Stimulated activated naive B cell treated with anti-CD40 and anti-IgM and Interleukin-4, amounts not matched to agents 10 μg/mL and 1 μg/mL and 100 μg/mL, for 72 hours (primary cell): ENCODE data around the gene PNPLA7.
"Not testable (repeated sequence)": the region's sequence is repeated elsewhere in the genome, so short reads cannot be mapped to it uniquely, and the experiment has no call there.

Experiments used
- ATAC-seq, 2 donors: fragments of 150-1000 bp; cut with Tn5 transposase; replicated peaks; 2 replicates each; pipeline ENCODE4 v1.10.0; 2021; ENCODE audit warnings: moderate library complexity in 1 of 2
- DNase-seq: peaks from one replicate; pipeline ENCODE4 v3.0.0; 2021
- H3K27ac Mint-ChIP-seq: one replicate; pipeline ENCODE4 v1.8.0; 2022; ENCODE audit warnings: mild to moderate bottlenecking, mixed read lengths
- H3K27me3 Mint-ChIP-seq, 2 donors: one replicate each; pipeline ENCODE4 v1.8.0; 2022; ENCODE audit warnings: mixed read lengths in 2 of 2
- H3K36me3 Mint-ChIP-seq, 2 donors: one replicate each; pipeline ENCODE4 v1.8.0; 2022; ENCODE audit warnings: mixed read lengths in 2 of 2, mild to moderate bottlenecking in 1 of 2
- H3K4me1 Mint-ChIP-seq, 2 donors: one replicate each; pipeline ENCODE4 v1.8.0; 2022; ENCODE audit warnings: mixed read lengths in 2 of 2, mild to moderate bottlenecking in 1 of 2
- H3K4me3 Mint-ChIP-seq, 2 donors: one replicate each; pipeline ENCODE4 v1.8.0; 2022; ENCODE audit warnings: mild to moderate bottlenecking in 2 of 2, mixed read lengths in 2 of 2, moderate library complexity in 1 of 2
- H3K9me3 Mint-ChIP-seq, 2 donors: one replicate each; pipeline ENCODE4 v1.8.0; 2022; ENCODE audit warnings: mixed read lengths in 2 of 2, mild to moderate bottlenecking in 1 of 2

The PNPLA7 gene

DNA sequence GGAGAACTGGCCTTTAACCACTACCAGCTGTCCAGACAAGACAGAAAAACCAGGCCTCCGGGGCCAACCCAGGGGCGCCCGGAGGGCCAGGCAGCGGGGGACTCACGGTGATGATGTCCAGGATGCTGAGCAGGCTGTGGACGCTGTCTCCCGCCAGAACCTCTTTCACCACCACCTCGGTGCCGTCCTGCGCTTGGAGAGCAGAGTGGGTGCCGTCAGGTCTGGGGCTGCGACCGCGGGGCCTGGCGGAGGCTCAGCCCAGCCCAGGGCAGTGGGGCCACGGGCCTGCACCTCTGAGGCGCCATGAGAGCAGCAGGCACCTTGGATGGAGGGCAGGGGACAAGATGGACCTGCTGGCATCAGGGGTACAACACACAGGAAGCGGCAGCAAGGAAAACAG, 9.7 kb downstream of the PNPLA7 start:
- Mint-ChIP-seq H3K27ac (no peak overlapping the region), H3K9me3 (peaks cover 6 to 7% of the 10 kb centered on the region in 2 donors), H3K4me1 (peaks cover 17% of the 10 kb centered on the region in 2 donors), H3K36me3 (peaks cover 7 to 14% of the 10 kb centered on the region in 2 donors), H3K4me3 (no peak overlapping the region), H3K27me3 (no peaks in the 10 kb centered on the region)
- DNase-seq, result no peak
- no peak for ATAC-seq

DNA sequence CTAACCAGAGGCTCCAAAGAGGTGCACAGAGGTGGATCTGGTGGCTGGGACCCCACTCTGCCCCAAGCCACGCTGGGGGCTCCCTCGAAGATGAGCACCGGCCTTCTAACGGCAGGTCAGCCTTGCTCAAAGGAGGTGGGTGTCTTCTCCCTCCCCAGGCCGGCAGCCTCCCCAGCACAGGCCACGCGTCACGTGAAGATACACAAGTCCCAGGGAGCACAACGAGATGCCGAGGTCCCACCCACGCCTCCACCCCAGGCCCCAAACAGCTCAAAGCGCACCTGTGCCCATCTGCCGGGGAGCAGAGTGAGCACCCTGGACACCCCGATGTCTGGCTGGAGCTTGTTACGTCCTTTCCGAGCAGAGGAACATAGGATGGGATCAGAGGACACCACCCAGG, 12.1 kb downstream of the PNPLA7 start:
- H3K27me3 Mint-ChIP-seq, result no peaks in the 10 kb centered on the region
- peak overlapping the region; percentile 59 for H3K27ac Mint-ChIP-seq
- peaks cover 21 to 32% of the 10 kb centered on the region in 2 donors for H3K4me1 Mint-ChIP-seq
- H3K4me3 Mint-ChIP-seq, result no peak overlapping the region
- DNase-seq, result no peak
- peaks cover 15 to 30% of the 10 kb centered on the region in 2 donors for H3K36me3 Mint-ChIP-seq
- H3K9me3 Mint-ChIP-seq, result peaks cover 9 to 11% of the 10 kb centered on the region in 2 donors
- ATAC-seq, result no peak

DNA sequence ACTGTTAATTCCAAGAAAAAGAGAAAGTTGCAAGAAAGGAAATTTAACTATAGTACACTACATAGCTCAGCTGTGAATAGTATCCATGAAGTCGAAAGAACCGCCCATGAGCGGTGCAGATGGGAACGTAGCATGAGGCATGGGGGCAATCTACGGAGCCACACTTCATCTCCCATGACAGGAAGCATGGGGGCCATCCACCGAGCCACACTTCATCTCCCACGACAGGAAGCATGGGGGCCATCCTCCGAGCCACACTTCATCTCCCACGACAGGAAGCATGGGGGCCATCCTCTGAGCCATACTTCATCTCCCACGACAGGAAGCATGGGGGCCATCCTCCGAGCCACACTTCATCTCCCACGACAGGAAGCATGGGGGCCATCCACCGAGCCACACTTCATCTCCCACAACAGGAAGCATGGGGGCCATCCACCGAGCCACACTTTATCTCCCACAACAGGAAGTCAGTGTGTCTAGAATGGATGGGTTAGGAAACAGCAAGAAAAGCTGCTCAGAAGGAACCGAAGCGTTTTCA, 13.5 kb downstream of the PNPLA7 start:
- Mint-ChIP-seq H3K4me1 (peaks cover 21 to 38% of the 10 kb centered on the region in 2 donors), H3K36me3 (peaks cover 15 to 30% of the 10 kb centered on the region in 2 donors), H3K27ac (peak overlapping the region; percentile 65), H3K9me3 (peaks cover 9 to 11% of the 10 kb centered on the region in 2 donors)
- H3K27me3 Mint-ChIP-seq, DNase-seq, H3K4me3 Mint-ChIP-seq: not testable (repeated sequence)
- peak in 1 of 2 donors; percentile 43 for ATAC-seq

DNA sequence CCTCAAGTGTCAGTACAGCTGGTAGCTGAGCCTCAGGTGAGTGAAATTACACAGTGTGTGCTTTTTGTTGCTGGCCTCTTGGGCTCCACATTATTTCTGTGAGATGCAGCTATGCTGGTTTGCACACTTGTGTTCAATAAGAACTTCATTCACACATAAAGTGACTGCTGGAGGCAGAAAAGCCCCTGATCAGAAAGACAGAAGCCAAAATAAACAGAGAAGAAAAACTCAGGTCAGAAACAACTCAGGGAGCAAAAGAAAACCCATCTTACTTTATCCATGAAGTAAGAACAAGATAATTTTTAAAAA, 15.1 kb downstream of the PNPLA7 start:
- Mint-ChIP-seq H3K27me3 (no peaks in the 10 kb centered on the region), H3K4me3 (no peak overlapping the region), H3K4me1 (peaks cover 30 to 49% of the 10 kb centered on the region in 2 donors), H3K36me3 (peaks cover 15 to 35% of the 10 kb centered on the region in 2 donors), H3K27ac (peak overlapping the region; percentile 83), H3K9me3 (peaks cover 9 to 11% of the 10 kb centered on the region in 2 donors)
- ATAC-seq (no peak), DNase-seq (no peak)

DNA sequence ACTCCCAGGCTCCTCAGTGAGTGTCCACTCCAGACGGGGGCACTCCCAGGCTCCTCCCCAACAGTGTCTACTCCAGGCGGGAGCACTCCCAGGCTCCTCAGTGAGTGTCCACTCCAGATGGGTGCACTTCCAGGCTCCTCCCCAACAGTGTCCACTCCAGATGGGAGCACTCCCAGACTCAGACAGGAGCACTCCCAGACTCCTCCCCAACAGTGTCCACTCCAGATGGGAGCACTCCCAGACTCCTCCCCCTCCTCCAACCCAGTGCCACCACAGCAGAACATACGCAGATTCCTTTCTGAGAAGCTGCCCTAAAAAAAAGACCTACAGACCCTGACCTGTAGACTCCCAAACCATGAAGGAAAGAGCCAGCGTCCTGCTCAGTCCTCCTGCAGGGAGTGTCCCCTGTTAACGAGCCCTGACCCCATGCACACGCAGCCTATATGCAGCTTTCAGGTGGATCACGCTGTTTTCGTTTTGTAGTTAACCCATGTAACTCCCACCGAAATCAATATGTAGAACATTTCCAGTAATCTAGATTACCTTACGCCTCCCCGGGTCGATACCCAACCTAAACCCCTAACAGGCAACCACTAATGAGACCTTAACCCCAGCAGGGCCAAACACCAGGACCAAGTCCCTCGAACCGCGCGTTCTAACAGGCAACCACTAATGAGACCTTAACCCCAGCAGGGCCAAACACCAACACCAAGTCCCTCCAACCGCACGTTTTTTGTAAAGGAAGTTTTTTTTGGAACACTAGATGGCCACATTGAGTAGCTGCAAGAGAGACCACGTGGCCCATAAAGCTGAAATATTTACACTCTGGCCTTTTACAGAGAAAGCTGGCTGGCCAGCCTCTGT, 15.7 kb downstream of the PNPLA7 start:
- ATAC-seq (peak; percentile 76 to 85), DNase-seq (no peak)
- Mint-ChIP-seq H3K4me3 (peak overlapping the region in 1 of 2 donors; percentile 3), H3K4me1 (peaks cover 30 to 49% of the 10 kb centered on the region in 2 donors), H3K27me3 (no peaks in the 10 kb centered on the region), H3K9me3 (peaks cover 9 to 11% of the 10 kb centered on the region in 2 donors), H3K27ac (peak overlapping the region; percentile 83), H3K36me3 (peaks cover 15 to 35% of the 10 kb centered on the region in 2 donors)

DNA sequence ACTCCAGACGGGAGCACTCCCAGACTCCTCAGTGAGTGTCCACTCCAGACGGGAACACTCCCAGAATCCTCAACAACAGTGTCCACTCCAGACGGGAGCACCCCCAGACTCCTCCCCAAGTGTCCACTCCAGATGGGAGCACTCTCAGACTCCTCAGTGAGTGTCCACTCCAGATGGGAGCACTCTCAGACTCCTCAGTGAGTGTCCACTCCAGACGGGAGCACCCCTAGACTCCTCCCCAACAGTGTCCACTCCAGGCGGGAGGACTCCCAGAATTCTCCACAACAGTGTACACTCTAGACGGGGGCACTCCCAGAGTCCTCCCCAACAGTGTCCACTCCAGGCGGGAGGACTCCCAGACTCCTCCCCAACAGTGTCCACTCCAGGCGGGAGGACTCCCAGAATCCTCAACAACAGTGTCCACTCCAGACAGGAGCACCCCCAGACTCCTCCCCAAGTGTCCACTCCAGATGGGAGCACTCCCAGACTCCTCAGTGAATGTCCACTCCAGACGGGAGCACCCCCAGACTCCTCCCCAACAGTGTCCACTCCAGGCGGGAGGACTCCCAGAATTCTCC, 17.2 kb downstream of the PNPLA7 start:
- H3K27ac Mint-ChIP-seq, DNase-seq, ATAC-seq, H3K27me3 Mint-ChIP-seq, H3K4me3 Mint-ChIP-seq: not testable (repeated sequence)
- peaks cover 9 to 11% of the 10 kb centered on the region in 2 donors for H3K9me3 Mint-ChIP-seq
- H3K4me1 Mint-ChIP-seq, result peaks cover 30 to 49% of the 10 kb centered on the region in 2 donors
- H3K36me3 Mint-ChIP-seq, result peaks cover 15 to 35% of the 10 kb centered on the region in 2 donors

DNA sequence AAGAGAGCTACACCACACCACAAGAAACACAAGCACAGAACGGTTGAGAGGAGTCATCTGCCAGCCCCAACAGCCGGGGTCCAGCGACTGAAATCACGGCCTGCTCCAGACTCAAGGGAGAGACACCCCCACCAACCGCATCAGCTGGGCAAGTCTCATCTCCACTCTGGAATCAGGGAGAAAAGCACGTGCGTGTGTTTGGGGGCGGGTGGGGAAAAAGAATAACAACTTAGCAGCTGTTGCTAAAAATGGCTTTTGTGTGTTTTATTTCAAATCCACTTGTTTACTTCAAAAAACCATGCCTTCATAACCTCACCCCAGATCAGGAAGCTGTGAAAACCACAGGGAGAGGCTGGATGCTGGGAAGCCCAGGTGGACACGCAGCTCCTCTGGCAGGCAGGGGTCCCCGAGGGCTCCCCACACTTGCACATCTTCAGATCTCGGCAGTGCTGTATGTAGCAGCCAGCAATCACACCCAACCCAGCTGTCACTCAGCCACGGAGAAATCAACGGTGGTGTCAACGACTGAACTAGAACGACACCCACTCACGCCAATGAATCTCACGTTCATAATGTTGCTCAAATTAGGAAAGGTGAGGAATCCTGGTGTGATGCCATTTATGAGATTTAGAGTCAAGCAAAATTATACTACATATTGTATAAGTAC, 19.0 kb downstream of the PNPLA7 start:
- Mint-ChIP-seq H3K36me3 (peaks cover 10 to 24% of the 10 kb centered on the region in 2 donors), H3K9me3 (peaks cover 6 to 7% of the 10 kb centered on the region in 2 donors), H3K27me3 (no peaks in the 10 kb centered on the region), H3K4me3 (peak overlapping the region in 1 of 2 donors; percentile 25), H3K4me1 (peaks cover 23 to 35% of the 10 kb centered on the region in 2 donors), H3K27ac (peak overlapping the region; percentile 31)
- peak in 1 of 2 donors; percentile 34 for ATAC-seq
- DNase-seq, result no peak

DNA sequence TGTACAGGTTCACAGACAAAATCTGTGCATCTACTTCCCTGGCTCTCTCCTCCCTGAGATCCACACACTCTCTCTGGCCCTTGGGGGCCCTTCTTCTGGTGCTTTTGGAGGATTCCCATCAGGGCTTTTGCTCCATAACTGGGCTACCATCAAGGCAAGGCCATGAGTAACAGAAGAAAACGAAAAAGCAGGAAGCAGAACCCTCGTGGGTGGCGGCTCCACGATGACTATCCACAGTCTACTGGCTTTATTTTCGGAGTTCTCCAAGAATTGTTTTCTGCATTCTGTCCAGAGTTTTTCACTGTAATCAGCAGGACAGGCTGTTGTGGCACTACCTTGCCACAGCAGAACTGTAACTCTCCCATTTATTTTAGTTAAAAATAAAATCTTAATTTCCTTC, 19.9 kb downstream of the PNPLA7 start:
- H3K27me3 Mint-ChIP-seq, result no peaks in the 10 kb centered on the region
- H3K4me3 Mint-ChIP-seq, result no peak overlapping the region
- peaks cover 3 to 4% of the 10 kb centered on the region in 2 donors for H3K9me3 Mint-ChIP-seq
- ATAC-seq, result no peak
- H3K36me3 Mint-ChIP-seq, result peaks cover 8 to 22% of the 10 kb centered on the region in 2 donors
- H3K27ac Mint-ChIP-seq, result no peak overlapping the region
- H3K4me1 Mint-ChIP-seq, result peaks cover 21 to 34% of the 10 kb centered on the region in 2 donors
- no peak for DNase-seq

DNA sequence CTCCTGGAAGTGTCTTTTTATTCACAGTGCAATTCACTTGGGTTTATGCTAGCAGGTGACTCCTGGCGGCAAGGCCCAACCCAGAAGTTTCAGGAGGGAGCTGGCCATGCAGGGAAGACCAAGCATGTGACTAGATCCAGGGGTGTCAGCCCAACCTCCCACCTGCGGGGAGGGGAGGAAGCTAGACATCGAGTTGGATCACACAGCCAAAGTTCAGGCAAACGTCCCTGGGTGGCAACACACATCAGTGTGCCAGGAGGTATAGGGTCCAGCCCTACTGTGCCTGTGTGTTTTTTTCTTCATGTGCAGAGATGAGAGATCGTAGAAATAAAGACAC, 25.3 kb downstream of the PNPLA7 start:
- no peaks in the 10 kb centered on the region for H3K27me3 Mint-ChIP-seq
- peaks cover 3 to 8% of the 10 kb centered on the region in 2 donors for H3K36me3 Mint-ChIP-seq
- H3K4me3 Mint-ChIP-seq, result peak overlapping the region in 1 of 2 donors; percentile 46
- DNase-seq, result no peak
- no peak for ATAC-seq
- H3K27ac Mint-ChIP-seq, result peak overlapping the region; percentile 80
- no peaks in the 10 kb centered on the region for H3K9me3 Mint-ChIP-seq
- peaks cover 4 to 8% of the 10 kb centered on the region in 2 donors for H3K4me1 Mint-ChIP-seq

DNA sequence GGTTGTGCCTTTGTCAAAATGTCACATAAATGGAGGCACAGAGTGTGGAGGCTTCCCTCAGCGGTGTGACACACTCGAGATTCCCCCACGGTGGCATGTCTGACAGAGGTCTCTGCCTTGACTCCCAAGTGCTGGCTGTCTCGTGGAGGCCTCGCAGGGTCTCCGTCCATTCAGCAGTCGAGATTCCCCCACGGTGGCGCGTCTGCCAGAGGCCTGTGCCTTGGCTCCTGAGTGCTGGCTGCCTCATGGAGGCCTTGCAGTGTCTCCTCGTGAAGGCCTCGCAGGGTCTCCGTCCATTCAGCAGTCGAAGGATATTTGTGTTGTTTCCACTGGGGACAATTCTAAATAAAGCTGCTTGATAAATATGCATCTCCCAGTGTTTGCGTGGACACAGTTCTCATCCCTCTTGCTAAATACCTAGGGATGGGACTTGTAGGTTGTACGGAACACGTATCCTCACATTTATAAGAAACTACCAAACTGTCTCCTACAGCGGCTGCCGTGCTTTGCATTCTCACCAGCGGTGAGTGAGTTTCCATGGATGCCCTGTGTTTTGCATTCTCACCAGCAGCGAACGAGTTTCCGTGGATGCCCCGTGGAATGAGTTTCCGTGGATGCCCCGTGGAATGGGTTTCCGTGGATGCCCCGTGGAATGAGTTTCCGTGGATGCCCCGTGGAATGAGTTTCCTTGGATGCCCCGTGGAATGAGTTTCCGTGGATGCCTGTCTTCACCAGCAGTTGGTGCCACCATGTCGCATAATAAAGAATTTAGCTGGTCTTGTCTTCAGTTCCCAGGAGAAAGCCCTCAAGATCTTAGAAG, 25.8 kb downstream of the PNPLA7 start:
- no peak for ATAC-seq
- Mint-ChIP-seq H3K4me1 (peaks cover 4 to 8% of the 10 kb centered on the region in 2 donors), H3K36me3 (peaks cover 3 to 8% of the 10 kb centered on the region in 2 donors), H3K27ac (no peak overlapping the region), H3K9me3 (no peaks in the 10 kb centered on the region), H3K27me3 (no peaks in the 10 kb centered on the region), H3K4me3 (no peak overlapping the region)
- no peak for DNase-seq

DNA sequence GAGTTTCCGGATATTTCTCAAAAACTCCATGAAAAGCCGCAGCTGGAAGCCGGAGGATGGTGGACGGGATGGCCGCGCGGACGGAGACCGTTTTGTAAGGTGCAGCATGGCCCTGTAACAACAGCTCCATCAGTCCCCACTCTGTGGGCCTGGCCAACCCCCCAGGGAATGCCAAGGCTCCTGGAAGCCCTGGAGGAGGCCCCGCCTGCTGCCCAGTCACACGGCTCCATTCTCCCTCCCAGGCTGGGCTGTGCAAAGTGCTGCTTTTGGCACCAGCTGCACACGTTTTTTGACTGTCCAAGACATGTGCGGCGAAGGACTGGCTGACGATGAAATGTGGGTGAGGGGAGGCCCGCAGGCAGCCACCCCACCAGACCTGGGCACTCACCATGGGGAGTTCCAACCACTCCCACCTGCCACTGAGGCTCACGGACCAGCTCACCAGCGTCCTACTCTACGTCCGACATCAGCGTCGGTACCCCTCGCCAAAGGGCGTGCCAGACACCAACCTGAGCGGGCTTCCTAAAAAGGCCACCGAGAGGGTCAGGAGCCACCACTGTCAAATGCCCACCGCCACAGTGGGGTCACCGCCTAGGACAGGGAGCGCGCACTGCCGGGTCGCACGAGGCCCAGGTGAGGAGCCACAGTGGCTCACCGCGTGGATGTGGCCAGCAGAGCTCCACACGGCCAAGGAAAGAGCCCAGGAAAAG, 27.3 kb downstream of the PNPLA7 start:
- H3K36me3 Mint-ChIP-seq, result peaks cover 3 to 8% of the 10 kb centered on the region in 2 donors
- H3K4me3 Mint-ChIP-seq, result no peak overlapping the region
- DNase-seq, result no peak
- H3K4me1 Mint-ChIP-seq, result peaks cover 4 to 8% of the 10 kb centered on the region in 2 donors
- H3K27ac Mint-ChIP-seq, result no peak overlapping the region
- ATAC-seq, result no peak
- no peaks in the 10 kb centered on the region for H3K9me3 Mint-ChIP-seq
- no peaks in the 10 kb centered on the region for H3K27me3 Mint-ChIP-seq

DNA sequence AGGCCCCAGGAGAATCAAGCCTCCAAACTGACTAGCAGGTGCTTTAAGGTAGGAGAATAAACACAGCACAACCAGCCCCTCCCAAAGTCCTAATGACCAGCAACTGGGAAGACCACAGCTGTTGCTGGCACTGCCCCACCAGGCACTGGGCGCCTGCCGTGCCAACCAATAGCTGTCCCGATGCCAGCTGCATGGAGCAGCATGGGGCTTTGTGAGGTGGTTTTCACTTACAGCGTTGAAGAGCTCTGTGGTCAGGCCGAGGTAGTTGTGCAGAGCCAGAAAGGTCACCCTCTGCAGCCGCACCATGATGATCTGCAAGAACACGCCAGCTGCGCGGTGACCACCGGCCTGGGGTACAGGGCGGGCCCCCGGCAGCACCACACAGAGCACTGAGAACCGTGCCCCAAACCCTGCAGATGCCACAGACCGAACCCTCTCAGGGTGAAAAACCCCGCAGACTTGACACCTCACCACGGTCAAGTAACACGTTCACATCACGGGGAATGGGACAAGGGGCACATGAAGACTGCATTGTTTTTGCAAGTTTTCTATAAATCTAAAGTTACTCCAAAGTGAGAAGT, 28.7 kb downstream of the PNPLA7 start:
- no peaks in the 10 kb centered on the region for H3K9me3 Mint-ChIP-seq
- no peak overlapping the region for H3K4me3 Mint-ChIP-seq
- H3K36me3 Mint-ChIP-seq, result peaks cover 3 to 8% of the 10 kb centered on the region in 2 donors
- H3K27me3 Mint-ChIP-seq, result no peaks in the 10 kb centered on the region
- no peak for ATAC-seq
- no peak overlapping the region for H3K27ac Mint-ChIP-seq
- DNase-seq, result no peak
- H3K4me1 Mint-ChIP-seq, result peaks cover 4 to 8% of the 10 kb centered on the region in 2 donors
